Stimulated activated CD8-positive, alpha-beta memory T cell treated with anti-CD3 and anti-CD28 coated beads, Interleukin-12 subunit alpha, Interleukin-12 subunit beta, amount 100 ng/mL, for 4 hours (primary cell): ENCODE data around the gene PLXDC2.
"Not testable (repeated sequence)": the region's sequence is repeated elsewhere in the genome, so short reads cannot be mapped to it uniquely, and the experiment has no call there.

ENCODE experiments used
- DNase-seq: peaks from one replicate; pipeline ENCODE4 v3.0.0-alpha.2; 2020; ENCODE audit warnings: low read depth

Gene PLXDC2

GRCh38 chr10:20115894-20116293, 299.7 kb downstream of the PLXDC2 start:
- no peak for DNase-seq

GRCh38 chr10:20117471-20117870, 301.2 kb downstream of the PLXDC2 start:
- DNase-seq: no peak

GRCh38 chr10:20118119-20118518, 301.9 kb downstream of the PLXDC2 start:
- DNase-seq: no peak

- no peak for DNase-seq
Observed at GRCh38 chr10:20128811-20129210, 312.6 kb downstream of the PLXDC2 start.

- no peak for DNase-seq
Observed at GRCh38 chr10:20132816-20133215, 316.6 kb downstream of the PLXDC2 start.

- no peak for DNase-seq
Observed at GRCh38 chr10:20133669-20134189, 317.5 kb downstream of the PLXDC2 start.

- DNase-seq: no peak
Observed at GRCh38 chr10:20142311-20142710, 326.1 kb downstream of the PLXDC2 start.

- DNase-seq: no peak
Observed at GRCh38 chr10:20144268-20144667, 328.0 kb downstream of the PLXDC2 start.

- no peak for DNase-seq
Observed at GRCh38 chr10:20146004-20146403, 329.8 kb downstream of the PLXDC2 start.

GRCh38 chr10:20147684-20148083, 331.5 kb downstream of the PLXDC2 start:
- no peak for DNase-seq

GRCh38 chr10:20156511-20156910, 340.3 kb downstream of the PLXDC2 start:
- no peak for DNase-seq

GRCh38 chr10:20157314-20157713, 341.1 kb downstream of the PLXDC2 start:
- DNase-seq: no peak

- DNase-seq: no peak
Observed at GRCh38 chr10:20158086-20158485, 341.9 kb downstream of the PLXDC2 start.

GRCh38 chr10:20162123-20162522, 345.9 kb downstream of the PLXDC2 start:
- no peak for DNase-seq

GRCh38 chr10:20166096-20166675, 350.0 kb downstream of the PLXDC2 start:
- DNase-seq: no peak

- DNase-seq: no peak
Observed at GRCh38 chr10:20170661-20171060, 354.4 kb downstream of the PLXDC2 start.

- no peak for DNase-seq
Observed at GRCh38 chr10:20173046-20173445, 356.8 kb downstream of the PLXDC2 start.

- no peak for DNase-seq
Observed at GRCh38 chr10:20175719-20176118, 359.5 kb downstream of the PLXDC2 start.

- no peak for DNase-seq
Observed at GRCh38 chr10:20180766-20181165, 364.5 kb downstream of the PLXDC2 start.

GRCh38 chr10:20181434-20181833, 365.2 kb downstream of the PLXDC2 start:
- no peak for DNase-seq

- no peak for DNase-seq
Observed at GRCh38 chr10:20185116-20185515, 368.9 kb downstream of the PLXDC2 start.

GRCh38 chr10:20191392-20191791, 375.2 kb downstream of the PLXDC2 start:
- not testable (repeated sequence) for DNase-seq

GRCh38 chr10:20195076-20195475, 378.8 kb downstream of the PLXDC2 start:
- DNase-seq: no peak

GRCh38 chr10:20200758-20201157, 384.5 kb downstream of the PLXDC2 start:
- no peak for DNase-seq
